Measurements from ENCODE around the gene RPL10A. TPM values are rescaled to one million over a fixed set of nuclear protein-coding genes. Genes with fewer than 3 reads are reported as not detected.

Gene RPL10A
- total and polyA plus RNA-seq, 2 of the 13 experiments (the other 11 are each of a cell fraction or from before 2014, with no cell fraction given) = 1,854 to 2,726 TPM

GRCh38 chr6:35452183-35453090 lies 15.8 kb upstream of the RPL10A start, which contains the start of gene FANCE (continued):
- TF ChIP-seq ZNF512 (CRISPR knock-in tag; IDR thresholded peaks at IDR 0.05) = no peak
- TF ChIP-seq ZSCAN31 (CRISPR knock-in tag; IDR thresholded peaks at IDR 0.05; ENCODE audit: low read depth) = no peak
- no peak for TF ChIP-seq CHD4 (IDR thresholded peaks at IDR 0.05; ENCODE audit: borderline replicate concordance, low read length)
- TF ChIP-seq FOXJ3 (CRISPR knock-in tag; IDR thresholded peaks at IDR 0.05; ENCODE audit: borderline replicate concordance) = no peak
- TF ChIP-seq CREB3 (CRISPR knock-in tag; IDR thresholded peaks at IDR 0.05) = no peak; the same call in 1 of the 2 replicates
- no peak for TF ChIP-seq HCFC1 (IDR thresholded peaks at IDR 0.05; ENCODE audit: low read depth, low read length)
- no peak for TF ChIP-seq ZNF10 (CRISPR knock-in tag; IDR thresholded peaks at IDR 0.05; ENCODE audit: borderline replicate concordance, low read depth)
- peak; percentile 90; the same call in 1 of the 2 replicates for TF ChIP-seq CREBL2 (CRISPR knock-in tag; IDR thresholded peaks at IDR 0.05; ENCODE audit: borderline replicate concordance)
- TF ChIP-seq ZNF317 (CRISPR knock-in tag; IDR thresholded peaks at IDR 0.05) = 0 out of 2 replicates have a peak, but pooled peaks have one; percentile 39
- peak; percentile 77; the same call in 1 of the 2 replicates for TF ChIP-seq KMT2B (CRISPR knock-in tag; IDR thresholded peaks at IDR 0.05)
- peak; percentile 69; the same call in 1 of the 2 replicates for TF ChIP-seq HES4 (CRISPR knock-in tag; IDR thresholded peaks at IDR 0.05; ENCODE audit: borderline replicate concordance)
- TF ChIP-seq KMT2A (CRISPR knock-in tag; IDR thresholded peaks at IDR 0.05) = peak; percentile 89
- peak; percentile 72 for TF ChIP-seq KLF6 (CRISPR knock-in tag; IDR thresholded peaks at IDR 0.05)
- TF ChIP-seq U2AF2 (IDR thresholded peaks at IDR 0.05; ENCODE audit: low read depth, low read length) = no peak
- no peak for TF ChIP-seq ZNF296 (CRISPR knock-in tag; conservative IDR thresholded peaks at IDR 0.05)
- no peak for TF ChIP-seq PAF1 (CRISPR knock-in tag; IDR thresholded peaks at IDR 0.05)
- no peak for TF ChIP-seq SCMH1 (CRISPR knock-in tag; IDR thresholded peaks at IDR 0.05; ENCODE audit: borderline replicate concordance)
- no peak for TF ChIP-seq PAWR (CRISPR knock-in tag; IDR thresholded peaks at IDR 0.05; ENCODE audit: borderline replicate concordance)
- no peak for TF ChIP-seq TBX3 (IDR thresholded peaks at IDR 0.05; ENCODE audit: borderline replicate concordance)
- no peak for TF ChIP-seq ZNF703 (CRISPR knock-in tag; IDR thresholded peaks at IDR 0.05; ENCODE audit: borderline replicate concordance)
- TF ChIP-seq TRIM22 (IDR thresholded peaks at IDR 0.05) = no peak
- TF ChIP-seq ZNF496 (CRISPR knock-in tag; IDR thresholded peaks at IDR 0.05; ENCODE audit: insufficient replicate concordance) = no peak
- peak; percentile 55; the same call in 1 of the 2 replicates for TF ChIP-seq ZNF768 (CRISPR knock-in tag; IDR thresholded peaks at IDR 0.05)
- TF ChIP-seq STAT5B (CRISPR knock-in tag; IDR thresholded peaks at IDR 0.05) = no peak
- no peak for TF ChIP-seq ZNF549 (CRISPR knock-in tag; IDR thresholded peaks at IDR 0.05)
